Choroid plexus epithelial cell (primary cell): ENCODE measurements around the gene SMIM15.

Experiments
- DNase-seq: peaks from one replicate; pipeline ENCODE4 v3.0.0-alpha.2; 2010; ENCODE audit warnings: low read depth
- H3K4me3 ChIP-seq: 2 replicates; pipeline ENCODE4 v1.5.1; 2011; ENCODE audit warnings: low read depth, mild to moderate bottlenecking, control low read depth, low read length, moderate library complexity
- CTCF ChIP-seq: conservative IDR thresholded peaks from 2 replicates; pipeline ENCODE4 v1.5.1; 2011; ENCODE audit warnings: low read depth, mild to moderate bottlenecking, control low read depth, inconsistent platforms, low read length, moderate library complexity

The SMIM15 gene

GRCh38 chr5:61162832-61163567 lies 732 bp upstream of the SMIM15 start:
- DNase-seq = peak; percentile 32
- no peak for TF ChIP-seq CTCF
- H3K4me3 ChIP-seq = peak overlapping the region; percentile 88

- DNase-seq = no peak
- no peak overlapping the region for H3K4me3 ChIP-seq
- TF ChIP-seq CTCF = no peak
Measured at GRCh38 chr5:61160497-61160896, 1.8 kb downstream of the SMIM15 start.

GRCh38 chr5:61159836-61160235 lies 2.4 kb downstream of the SMIM15 start:
- no peak for TF ChIP-seq CTCF
- DNase-seq = peak; percentile 74
- H3K4me3 ChIP-seq = no peak overlapping the region

- no peak overlapping the region for H3K4me3 ChIP-seq
- DNase-seq = peak; percentile 29
- no peak for TF ChIP-seq CTCF
Measured at GRCh38 chr5:61159070-61159469, 3.2 kb downstream of the SMIM15 start.

- H3K4me3 ChIP-seq = no peak overlapping the region
- DNase-seq = no peak
- no peak for TF ChIP-seq CTCF
Measured at GRCh38 chr5:61151893-61152292, 10.4 kb downstream of the SMIM15 start.

- no peak for TF ChIP-seq CTCF
- no peak for DNase-seq
- H3K4me3 ChIP-seq = no peak overlapping the region
Measured at GRCh38 chr5:61148515-61148914, 13.8 kb downstream of the SMIM15 start.

GRCh38 chr5:61142811-61143210 lies 19.5 kb downstream of the SMIM15 start:
- no peak for DNase-seq
- TF ChIP-seq CTCF = no peak
- no peak overlapping the region for H3K4me3 ChIP-seq
